Measurements from ENCODE around the gene ADAMTS17.

Gene ADAMTS17

DNA sequence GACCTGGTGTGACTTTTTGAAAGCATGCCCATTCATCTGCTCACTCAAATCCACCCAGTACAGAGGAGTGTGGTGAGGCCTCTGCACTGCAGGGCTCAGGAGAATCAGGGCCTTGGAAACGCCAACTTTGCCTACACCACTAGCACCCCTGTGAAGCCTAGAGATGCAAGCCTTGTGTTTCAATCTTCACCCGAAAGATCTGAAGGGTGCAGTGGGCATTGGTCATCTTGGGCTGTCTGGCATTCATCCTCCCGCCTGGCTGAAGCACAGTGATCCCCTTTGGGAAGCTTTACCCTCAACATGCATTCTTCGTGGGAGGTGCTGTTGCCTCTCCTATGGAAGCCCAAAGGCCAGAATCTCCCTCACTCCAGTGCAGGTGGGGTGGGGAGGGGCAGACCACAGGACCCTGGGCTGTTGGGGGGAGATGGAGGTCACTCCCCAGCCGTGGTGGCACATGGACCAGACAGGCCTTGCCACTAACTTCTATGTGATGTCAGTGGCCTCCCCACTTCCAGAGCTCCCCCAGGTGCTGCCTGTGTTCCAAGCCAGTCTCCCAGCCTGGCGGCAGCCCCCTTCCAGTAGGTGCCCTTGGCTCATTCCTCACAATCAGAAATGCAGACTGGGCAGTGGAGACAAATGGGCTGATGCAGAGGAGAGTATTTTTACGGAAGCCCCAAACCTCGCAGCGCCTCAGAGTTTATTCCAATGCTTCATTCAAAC lies 92.5 kb downstream of the ADAMTS17 start:
- no peak for DNase-seq (ENCODE audit: low read depth in 2 of 2)

DNA sequence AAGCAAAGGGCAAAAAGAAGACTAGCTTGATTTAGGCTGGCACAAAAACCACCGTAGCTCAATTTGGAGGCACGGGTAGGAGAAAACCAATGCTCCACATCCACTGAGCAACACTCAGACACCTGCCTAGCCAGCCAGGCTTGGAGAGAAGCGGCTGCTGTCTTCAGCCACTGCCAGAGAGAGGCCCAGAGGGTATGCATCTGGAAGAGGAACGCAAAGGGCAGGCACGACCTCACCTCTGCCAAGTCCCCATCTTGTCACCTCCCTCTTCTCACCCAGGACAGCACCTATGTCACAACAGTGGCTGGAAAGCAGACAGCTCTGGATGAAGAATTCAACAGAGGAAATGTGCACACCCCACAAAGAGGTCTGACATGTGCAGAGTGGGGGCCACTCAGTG lies 93.5 kb downstream of the ADAMTS17 start:
- DNase-seq (ENCODE audit: low read depth in 2 of 2) = no peak

DNA sequence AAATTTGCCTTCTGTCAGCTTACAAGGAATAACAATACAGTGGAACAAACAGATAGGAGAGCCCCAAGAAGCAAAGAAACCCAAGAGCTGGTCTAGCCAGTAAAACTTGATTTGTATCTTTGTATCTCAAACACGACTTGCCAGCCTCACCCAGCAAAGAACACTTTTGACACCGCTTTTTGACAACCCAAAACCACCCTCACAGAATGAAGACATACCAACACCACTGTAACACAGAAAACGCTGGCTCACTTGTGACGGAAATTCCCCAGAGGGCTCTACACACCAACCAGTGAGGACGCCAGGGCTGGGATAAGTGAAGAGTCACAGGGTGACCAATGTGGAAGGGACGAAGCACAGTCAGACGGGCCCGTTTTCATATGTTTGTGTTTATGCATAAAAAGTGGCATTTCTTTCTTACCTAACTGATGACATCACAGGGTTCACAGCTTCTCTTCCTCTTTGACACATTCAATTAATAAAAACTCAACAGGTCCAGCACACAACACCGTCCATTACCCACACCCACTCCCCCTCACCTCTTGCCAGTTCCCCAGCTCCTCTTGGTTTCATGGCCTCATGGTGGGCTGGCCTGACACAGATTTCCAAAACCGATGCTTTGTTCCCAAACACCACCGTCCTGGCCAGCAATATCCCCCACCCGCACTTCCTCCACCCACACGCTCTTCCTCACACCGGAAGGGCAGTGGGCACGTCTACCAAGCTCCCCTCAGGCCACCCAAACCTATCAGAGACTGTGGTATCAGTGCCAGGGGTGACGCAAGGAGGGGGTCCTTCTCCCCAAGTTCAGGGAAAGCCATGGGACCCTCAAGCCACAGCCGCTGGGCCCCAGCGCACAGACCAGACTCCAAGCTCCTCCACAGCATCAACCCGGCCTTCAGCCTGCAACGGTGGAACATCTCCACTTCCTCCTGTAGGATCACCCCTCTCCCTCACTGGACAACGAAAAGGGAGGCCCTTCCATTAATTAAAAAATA lies 94.2 kb downstream of the ADAMTS17 start:
- DNase-seq (ENCODE audit: low read depth in 2 of 2) = no peak

DNA sequence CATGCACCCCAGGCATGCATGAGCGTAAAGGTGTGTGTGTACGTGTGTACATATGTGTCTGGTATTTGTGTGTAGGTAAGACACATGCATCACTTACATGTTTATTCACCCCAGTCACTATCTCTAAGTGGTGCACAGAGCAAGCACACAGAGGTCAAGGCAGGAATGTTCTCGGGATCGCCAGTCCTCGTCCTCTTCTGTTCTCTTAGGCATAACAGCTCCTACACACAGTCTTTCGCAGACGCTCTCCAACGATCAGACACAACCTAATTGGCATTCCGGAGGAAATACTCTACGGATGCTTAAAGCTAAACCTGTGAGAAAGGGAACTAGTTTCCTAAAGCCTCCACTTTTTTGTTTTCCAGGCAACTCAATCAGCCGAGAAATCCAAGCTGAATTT lies 95.9 kb downstream of the ADAMTS17 start:
- DNase-seq (ENCODE audit: low read depth in 2 of 2) = no peak

DNA sequence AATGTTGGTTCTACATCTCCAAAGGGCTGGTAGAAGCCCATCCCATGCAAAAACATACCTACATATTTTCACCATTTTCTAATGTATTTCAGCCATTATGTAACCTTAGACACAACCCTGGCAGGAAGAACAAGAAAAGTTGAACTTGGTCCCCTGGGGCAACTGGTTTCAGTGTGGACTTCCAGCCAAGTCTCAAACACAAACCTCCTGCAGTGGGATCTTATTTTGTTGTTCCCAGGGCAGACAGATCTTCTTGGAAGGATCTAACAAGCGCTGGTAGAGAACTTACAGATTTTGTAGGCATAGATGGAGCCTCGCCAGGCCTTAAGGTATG lies 96.3 kb downstream of the ADAMTS17 start:
- DNase-seq (ENCODE audit: low read depth in 2 of 2) = no peak

DNA sequence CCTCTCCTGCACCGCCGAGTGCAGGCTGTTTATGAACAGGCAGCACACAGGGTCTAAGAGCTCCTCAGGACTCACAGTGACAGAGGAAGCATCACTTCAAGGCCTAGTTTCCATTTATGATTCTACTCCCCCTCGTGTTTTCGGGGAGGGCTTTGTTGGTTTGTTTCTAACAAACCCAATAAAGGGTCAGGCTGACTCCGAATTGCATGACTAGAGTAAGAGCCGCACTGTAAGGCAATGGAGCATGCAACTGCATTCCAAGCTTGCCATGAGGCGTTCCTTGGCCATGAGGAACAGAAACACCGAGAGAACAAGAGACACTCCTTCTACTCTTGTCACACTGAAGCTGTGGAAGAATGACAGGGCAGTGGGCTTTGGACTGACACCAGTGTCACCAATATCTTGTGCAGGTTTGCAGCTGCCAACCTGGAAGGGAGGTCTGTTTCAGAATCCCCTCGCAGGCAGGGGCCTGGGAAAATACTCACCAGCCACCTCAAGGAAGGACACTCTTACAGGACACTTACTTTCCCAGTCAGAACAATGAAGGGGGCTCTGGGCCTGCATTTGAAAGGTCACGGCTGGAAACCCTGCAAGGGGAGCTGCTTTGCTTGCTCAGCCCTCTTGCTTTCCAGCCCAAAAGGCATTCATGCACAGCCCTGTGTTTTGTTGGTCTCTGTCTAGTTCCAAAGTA lies 96.8 kb downstream of the ADAMTS17 start:
- no peak for DNase-seq (ENCODE audit: low read depth in 2 of 2)

DNA sequence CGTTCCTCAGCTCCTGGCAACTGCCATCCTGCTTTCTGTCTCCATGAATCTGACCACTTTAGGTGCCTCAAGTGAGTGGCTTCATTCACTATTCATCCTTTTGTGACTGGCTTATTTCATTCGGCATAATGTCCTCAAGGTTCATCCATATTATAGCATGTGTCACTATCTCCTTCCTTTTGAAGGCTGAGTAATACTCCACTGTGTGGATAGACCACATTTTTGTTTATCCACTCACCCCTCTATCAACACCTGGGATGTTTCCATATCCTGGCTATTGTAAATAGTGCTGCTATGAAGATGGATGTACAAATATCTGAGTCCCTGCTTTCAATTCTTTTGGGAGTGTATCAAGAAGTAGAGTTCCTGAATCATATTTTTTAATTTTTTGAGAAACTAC lies 98.8 kb downstream of the ADAMTS17 start:
- no peak for DNase-seq (ENCODE audit: low read depth in 2 of 2)

DNA sequence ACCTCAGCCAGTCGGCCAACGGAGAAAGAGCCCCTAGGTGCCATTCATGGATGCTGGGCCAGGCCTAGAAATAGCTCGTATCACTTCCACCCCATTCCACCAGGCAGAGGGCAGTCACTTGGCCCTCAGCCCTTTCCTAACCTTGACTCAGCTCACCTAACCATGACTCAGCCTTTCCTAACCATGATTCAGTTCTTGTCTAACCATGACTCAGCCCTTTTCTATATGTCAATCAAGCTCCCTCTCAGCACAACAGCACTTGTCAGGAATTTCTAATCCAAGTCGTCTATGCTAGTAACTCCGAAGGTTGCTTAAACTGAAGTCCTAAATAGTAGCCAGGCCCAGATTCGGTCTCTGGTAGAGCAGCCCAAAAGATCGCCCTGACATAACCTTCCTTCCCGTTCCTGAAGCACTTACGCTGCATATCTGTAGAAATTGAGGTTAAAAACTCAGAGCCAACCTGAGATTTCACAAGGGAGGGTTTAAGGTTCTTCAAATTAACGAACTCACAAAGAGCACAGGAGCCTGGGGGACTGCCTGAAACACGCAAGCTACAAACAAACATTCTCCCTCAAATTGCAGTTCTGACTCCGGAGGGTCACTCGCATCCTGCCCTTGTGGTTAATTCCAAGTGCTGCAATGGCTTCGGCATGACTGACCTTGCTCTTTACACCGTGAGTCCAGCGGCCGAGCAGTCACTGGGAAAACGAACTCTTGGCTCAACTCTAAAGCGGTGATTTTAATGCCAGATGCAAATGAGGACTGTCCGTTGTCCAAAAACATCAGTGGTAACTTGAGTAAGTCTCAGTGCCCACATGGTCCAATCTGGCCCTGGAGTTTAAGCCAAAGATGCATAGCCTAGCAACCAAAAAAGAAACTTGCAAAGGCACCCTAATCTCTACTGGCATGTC lies 99.9 kb downstream of the ADAMTS17 start:
- DNase-seq (ENCODE audit: low read depth in 2 of 2) = no peak

DNA sequence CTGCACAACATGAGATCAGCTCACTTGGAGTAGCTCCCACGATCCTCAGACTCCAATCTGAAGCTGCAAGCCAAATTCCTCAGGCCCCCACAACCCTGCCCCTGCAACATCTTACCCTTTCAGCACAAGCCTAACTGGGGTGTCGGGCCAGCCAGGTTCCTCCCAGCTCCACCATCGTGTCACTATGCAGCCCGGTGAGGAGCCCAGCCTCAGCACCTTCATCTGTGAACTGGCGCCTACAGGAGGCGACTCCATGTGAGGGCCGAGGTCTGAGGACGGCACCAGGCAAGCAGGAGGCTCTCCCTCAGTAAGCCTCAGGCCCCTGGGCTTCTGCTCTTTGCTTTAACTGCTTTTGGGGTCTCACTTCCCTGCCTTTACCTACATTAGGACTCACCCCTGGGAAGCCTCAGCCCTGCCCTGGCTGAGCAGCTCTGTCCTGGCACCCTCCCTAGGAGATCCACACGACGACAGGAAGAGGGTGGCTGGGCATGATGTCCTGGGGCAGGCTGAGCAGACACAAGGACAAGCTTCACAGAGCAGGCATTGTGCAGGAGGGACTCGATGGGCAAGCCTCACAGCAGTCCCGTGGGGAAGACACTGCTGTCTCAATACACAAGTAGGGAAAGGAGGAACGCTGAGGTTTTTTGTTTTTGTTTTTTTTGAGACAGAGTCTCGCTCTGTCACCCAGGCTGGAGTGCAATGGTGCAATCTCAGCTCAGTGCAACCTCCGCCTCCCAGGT lies 104.6 kb downstream of the ADAMTS17 start:
- DNase-seq (ENCODE audit: low read depth in 2 of 2) = no peak

DNA sequence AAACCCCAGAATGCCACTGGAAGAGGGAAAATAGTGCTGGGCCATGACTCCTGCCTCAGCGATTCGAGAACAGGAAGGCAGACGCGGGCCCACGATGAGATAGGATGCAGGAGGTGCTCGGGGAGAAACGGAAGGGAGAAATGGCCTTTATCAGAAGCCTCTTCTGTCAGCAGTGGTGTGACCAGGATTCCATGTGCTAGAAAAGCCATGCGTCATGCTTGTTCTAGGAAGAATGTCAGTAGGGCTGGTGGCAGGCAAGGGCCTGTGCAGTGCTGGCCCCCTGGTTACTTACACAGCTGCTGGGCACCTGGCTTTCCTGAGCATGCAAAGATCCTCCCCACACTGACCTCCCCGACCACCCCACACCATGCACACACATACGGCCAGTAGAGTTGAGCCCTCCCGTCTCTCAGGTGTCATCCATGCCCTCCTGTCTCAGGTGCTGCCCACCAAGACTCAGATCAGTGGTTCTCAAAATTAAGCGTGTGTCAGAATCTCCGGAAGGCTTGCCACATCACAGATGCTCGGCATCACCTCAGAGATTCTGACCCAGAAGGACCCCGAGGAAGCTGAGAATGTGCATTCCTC lies 106.7 kb downstream of the ADAMTS17 start:
- no peak for DNase-seq (ENCODE audit: low read depth in 2 of 2)

DNA sequence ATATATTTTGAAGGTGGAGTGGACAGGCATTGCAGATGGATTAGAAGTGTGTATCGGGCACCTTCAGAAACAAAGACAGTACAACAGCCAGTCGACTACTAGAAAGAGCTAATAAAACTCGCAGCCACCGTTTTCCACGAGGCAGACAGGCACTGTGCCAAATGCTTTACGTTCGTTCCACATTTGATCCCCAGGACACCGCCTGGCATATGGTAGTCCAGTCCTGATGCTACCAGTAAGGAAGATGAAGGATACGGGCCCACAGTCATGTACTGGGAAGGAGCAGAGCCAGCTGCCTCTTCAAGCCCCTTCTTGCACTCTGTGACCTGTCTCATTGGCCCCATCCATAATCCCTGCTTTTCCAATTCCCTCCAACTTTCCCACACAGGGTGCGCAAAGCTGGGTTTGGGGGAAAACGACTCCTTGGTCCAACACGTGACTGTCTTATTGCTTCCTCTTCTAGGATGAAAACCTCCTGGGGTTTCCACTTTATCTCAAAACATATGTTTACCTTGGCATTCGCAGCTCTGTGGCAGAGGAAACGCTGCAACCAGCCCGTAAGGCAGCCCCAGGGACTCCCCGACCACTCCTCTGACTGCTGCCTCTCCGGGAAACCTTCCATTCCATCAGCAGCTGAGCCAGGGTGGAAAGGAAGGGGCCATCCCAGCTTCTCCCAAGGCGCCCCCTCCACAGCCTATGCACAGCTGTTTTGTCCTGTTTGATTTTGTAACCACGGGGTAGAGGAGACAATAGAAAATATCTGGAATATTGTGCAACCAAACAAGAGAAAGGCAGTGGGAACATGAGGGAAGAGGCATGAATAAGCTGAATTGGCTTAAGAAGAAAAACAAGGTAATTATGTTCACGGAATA lies 107.4 kb downstream of the ADAMTS17 start:
- DNase-seq (ENCODE audit: low read depth in 2 of 2) = no peak

DNA sequence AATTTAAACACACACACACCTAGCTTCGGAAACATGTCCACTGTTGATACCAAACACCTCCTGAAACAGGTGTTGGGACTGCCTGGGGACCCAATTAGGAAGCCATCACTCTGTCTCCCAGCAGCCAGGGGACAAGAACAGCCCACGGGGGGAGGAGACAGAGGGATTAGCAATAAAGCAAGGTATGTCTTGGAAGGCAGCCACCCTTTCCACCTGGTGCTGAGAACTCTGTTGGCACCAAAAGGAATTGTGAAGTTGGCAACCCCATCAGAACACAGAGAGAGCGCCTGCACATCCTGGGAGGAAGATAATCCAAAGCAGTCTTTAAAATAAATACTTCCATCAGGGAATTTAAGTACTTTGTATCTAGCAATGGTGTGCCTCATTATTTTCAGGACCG lies 111.0 kb downstream of the ADAMTS17 start:
- DNase-seq (ENCODE audit: low read depth in 2 of 2) = no peak

DNA sequence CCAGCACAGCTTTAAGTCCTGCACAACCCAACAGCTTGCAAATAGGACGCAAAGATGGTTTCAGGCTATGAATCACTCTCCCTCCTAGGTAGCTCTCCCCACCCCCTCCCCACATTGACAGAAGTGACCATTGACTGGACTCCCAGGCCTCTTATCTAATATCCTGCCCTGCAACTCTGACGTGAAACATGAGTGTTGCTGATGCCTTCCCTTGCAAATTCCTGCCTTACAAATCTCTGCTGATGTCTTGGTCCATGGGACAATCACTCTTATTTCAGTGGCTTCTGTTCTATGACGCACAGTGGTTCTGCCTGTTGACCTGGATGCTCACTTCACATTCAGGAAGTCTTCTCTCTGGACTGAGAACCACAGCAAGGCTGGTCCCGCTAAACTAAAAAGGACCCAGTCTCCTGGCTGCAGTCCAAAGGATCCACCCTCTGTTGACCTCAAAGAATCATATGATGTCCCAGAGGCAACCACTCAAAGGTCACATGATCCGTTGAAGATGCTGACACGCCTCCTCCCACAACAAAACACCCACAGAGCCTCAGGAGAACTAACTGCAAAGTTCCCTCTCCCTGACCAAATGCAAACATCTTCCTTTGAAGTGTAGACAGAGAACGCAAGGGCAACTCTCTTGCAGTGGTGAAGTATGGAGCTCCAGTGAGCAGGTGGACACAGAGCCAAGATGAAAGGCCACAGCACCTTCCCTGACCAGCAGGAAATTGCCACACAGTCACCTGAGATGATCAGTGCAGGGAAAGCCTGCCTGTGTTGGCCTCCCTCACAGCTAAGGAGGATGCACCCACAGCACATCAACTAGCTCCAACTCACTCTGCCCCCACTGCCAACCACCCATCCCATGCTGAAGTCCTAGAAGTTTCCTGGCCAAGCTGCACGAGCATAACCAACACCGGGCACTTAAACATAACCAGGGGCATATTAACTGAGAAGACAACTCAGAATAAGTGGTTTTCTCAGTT lies 112.3 kb downstream of the ADAMTS17 start:
- DNase-seq (ENCODE audit: low read depth in 2 of 2) = no peak

DNA sequence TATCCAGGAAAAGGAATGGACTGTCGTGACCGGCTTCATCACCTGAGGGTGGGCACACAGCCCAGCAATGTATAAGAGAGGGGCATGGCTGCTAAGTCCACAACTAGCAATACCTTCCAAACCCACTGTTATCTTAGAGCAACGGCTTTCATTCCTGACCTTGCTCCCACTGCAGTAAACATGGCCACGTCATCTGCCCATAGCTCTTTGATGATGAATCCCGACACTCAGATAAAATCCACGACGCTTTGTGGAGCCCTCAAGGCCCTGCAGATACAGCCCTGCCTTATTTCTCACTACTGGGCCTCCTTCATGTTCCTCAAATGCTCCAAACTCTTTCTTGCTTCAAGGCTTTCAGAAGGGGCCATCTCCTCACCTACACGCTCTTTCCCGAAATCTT lies 114.0 kb downstream of the ADAMTS17 start:
- DNase-seq (ENCODE audit: low read depth in 2 of 2) = no peak

DNA sequence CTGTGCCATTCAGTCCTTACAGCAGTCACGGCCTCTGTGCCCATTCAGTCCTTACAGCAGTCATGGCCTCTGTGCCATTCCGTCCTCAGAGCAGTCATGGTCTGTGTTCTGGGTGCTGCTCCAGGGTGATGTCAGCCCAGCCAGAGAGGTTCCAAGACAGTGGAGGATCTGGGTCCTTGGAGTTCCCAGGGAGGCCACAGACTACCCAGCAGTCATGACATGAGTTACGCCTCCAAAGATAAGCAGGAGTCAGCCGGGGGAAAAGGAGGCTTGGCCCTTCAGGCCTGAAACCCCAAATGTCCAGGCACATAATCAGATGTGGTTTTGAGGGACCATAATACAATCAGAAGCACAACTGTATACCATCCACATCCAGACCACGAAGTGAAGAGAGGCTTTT lies 115.7 kb downstream of the ADAMTS17 start:
- DNase-seq (ENCODE audit: low read depth in 2 of 2) = no peak

DNA sequence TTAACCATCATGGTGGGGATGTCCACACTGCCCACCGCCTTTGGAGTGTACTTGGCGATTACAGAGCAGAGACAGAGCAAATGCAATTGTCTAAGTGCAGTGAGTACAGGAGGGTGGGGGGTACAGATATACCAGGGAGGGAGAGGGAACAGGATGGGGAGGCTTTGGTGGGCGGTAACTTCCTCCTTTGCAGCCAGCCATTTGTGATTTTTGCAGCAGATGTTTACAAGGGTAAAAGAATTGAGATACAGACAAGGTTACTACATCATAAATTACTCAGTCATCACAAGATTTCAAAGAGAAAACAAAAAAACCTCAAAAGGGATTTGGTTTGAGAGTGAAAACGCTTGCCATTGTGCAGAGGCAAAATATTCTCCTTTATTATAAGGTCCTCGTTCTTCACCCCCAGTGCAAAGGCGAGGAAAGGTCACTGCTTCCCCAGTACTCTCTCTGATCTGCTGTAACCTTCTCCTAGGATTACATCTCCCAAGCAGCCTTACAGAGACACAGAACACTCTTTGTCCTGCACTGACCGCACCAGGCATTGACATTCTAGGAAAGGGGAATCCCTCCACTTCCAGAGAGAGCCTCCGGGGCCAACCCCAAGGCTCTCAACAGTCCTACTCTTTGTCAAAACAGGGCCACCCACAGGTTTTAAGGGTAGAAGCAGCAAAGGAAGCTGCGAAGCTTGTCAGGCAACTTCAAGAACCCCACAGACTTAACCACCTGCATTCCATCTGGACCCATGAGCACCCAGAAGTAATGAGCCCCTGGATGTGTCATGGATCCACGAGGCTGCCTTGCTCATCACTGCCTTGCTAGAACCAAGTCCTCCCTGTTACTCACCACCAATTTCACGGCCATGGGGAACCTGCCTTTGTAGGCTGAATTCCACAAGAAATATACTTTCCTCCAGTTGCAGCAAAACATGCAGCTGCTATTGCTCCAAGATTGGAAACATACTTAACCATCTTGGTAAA lies 117.3 kb downstream of the ADAMTS17 start:
- DNase-seq (ENCODE audit: low read depth in 2 of 2) = no peak

DNA sequence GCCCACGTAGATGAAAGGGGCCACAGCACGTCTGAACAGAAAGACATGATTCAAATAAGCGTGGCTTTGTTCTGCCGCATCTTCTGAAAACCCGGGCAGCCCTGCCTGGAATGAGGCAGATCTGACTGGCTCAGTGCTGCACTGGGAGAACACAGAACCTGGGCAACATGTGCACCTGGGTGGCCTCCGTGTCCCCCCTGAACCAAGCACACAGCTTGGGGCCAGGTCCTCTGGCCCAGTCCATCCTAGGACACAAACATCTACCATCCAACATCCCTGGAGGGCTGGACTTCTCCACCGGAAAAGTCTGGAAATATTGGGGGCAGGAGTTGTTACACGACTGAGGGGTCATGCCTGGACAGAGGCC lies 119.4 kb downstream of the ADAMTS17 start:
- no peak for DNase-seq (ENCODE audit: low read depth in 2 of 2)
